NCI-H748 (cell line): Measurements from ENCODE around the gene RPS6KA6.

Experiments
- DNase-seq: peaks from one replicate; lab custom pipeline; 2025; ENCODE audit not compliant: unreplicated experiment; lab: John Stamatoyannopoulos, UW

The RPS6KA6 gene

DNA sequence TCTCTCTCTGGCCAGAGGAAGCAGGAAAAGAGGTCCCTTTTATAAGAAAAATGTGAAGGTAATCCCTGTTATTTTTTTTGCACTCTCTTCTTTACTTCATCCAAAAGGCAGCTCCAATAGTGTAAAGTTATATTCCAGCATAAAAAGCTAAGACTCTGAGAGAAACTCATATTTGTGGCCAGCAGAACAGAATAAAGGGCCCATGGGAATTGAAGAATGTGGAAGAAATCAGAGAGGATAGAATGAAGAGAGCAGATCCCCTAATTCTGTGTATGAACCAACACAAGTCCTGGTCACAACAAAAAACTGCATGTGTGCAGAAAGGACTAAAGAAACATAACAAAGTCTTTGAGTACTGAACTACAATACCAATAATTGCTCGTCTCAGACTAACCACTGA, 22.3 kb downstream of the RPS6KA6 start:
- DNase-seq, result no peak

DNA sequence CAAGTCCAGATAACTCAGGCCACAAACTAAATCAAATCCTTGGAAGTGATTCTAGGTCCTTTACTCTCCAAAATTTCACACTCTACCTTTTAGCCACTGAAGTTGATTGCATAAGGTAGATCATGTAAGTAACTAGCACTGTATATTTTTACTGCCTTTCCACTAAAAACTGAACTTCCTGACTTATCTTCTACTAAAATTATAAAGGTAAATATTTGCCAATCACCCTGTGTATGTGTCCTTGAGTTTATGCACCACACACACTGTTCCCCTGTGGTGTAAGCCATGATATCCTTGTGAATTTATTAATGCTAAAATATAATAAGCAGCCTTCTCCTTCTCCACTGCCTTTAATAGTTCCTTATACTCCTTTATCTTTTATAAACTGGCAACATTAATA, 25.6 kb downstream of the RPS6KA6 start:
- no peak for DNase-seq

DNA sequence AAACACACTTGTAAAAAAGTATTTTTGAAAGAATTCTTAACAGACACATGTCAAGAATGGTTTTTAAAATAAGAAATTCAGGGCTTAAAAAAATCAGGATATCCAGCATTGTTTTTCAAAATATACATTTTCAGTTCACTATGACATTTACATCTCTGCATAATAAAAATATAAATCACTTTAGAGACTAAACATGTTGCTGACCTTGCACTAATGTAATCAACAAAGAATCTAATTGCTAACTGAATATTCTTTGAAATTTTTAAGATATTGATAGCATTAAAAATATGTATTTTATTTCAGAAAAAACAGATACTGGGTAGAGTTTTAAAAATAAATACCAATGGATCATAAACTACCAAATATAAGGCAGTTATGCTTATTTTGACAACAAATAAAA, 26.4 kb downstream of the RPS6KA6 start:
- no peak for DNase-seq

DNA sequence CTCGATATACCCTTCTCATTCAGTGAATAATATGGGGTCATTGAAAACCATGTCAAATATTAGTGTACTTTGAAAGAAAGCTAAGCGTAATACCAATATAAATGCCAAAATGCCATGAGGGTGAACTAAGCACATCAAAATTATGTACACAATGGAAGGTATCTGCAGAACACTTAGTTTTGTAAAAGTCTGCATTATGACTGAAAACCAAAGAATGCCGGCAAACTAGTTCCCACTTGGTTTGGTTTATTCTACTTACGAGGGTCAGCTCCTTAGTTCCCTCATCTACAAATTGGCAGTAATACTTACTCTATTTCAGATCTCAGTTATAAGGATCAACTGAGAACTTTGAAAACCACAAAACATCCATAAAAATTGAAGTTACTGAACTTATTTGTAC, 27.3 kb downstream of the RPS6KA6 start:
- DNase-seq, result no peak

DNA sequence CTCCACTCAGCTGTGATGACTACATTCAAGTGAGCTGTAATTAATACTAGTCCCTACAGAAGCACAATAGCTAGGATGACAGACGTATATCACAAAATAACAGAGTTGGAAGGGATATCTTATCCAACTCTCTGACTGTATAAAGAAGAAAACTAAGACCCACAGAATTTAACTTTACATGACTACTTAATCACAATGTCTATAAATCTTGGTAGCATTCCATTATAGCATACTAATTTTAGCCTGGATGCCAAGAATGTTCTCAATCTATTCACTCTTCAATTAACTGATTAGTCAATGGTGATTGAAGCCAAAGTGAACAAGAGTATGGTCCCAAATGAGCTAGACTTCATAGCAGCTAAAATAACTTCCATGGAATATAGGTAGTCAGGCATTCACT, 31.2 kb downstream of the RPS6KA6 start:
- no peak for DNase-seq

DNA sequence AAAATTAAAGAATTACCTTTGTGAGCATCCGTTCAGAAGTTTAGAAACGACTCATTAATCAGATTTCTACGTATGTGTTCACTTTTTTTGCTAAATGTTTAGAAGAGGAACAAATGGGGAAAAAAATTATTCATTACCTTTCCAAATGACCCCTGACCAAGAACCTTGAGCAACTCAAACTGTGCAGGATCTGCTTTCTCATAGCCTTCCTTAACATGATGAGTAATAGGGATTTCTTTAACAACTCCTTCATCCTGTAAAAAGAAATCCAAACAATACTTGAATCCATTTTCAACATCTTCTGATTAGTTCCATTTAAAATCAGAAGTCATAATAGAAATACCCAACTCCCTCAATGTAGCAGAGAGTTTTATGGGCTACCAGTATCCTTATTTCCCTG, 32.1 kb downstream of the RPS6KA6 start:
- no peak for DNase-seq

GRCh38 chrX:84153538-84153937, 34.5 kb downstream of the RPS6KA6 start:
- no peak for DNase-seq

DNA sequence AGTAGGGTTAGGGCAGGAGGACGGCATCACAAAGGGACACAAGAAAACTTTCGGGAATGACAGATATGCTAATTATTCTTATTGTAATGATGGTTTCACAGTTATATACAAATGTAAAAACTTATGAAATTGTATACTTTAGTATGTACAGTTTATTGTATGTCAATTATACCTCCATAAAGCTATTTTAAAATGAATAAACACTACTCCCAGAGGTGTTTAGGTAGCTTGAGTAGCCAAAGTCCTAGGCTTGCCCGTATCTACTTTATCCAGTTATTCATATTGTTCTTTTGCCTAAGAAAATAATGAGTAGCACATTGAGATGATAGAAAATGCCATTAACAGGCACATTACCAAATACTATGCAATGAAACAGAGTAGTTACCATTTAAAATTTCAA, 43.0 kb downstream of the RPS6KA6 start:
- no peak for DNase-seq

- DNase-seq, result no peak
These were observed 43.7 kb downstream of the RPS6KA6 start for GRCh38 chrX:84144281-84144680.

DNA sequence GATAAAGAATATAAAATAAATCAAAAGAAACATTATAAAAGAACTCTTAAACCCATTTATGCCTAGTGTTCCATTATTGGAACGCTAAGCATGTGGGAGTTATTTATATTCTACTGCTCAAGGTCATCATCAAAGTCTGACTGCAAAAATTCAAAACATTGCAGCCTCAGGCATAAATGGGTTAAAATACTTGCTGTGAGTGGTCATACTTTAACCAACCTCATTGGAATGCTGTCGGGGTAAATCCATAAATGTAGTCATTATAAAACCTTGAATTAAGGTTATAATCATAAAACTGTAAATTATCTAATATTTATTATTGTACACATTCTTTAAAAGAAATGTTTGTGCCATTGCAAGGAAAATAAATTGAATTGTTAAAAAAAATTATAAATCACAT, 55.0 kb downstream of the RPS6KA6 start:
- DNase-seq, result no peak

GRCh38 chrX:84123585-84123984, 64.4 kb downstream of the RPS6KA6 start:
- DNase-seq, result no peak

DNA sequence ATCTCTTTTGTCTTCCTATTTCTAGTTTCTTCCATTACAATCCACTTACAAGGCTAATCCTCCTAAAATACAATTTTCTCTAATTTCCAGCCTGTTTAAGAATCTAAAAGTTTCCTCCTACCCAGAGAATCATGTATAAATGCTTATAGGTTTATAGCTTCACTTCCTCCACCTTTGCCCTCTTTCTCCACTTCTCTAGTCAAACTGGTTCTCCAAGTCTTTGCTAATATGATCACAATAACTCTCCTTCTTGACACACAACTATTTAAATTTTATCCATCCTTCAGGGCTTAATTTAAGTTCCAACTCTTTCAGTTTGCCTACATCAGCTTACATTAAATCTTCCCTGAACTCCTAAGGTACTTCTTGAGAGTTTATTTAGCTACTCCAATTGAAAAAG, 69.2 kb downstream of the RPS6KA6 start:
- DNase-seq, result no peak

DNA sequence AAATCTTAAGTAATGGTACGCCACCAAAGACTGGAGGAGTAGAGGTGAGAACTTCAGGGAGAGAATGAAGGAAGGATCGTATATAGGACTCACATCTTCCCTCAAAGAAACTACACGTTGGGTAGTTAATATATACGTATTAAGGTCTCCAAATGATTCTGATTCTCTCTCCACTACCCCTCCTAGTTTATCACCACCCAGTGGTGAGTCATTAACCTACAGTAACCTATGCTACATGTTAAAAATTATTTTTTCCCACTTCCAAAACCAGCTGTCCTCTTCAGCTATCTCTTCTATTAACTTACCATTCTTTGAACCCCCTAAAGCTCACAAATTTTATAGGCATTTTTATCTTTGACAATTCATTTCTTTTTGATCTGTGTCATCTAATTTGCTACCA, 69.7 kb downstream of the RPS6KA6 start:
- DNase-seq, result no peak

DNA sequence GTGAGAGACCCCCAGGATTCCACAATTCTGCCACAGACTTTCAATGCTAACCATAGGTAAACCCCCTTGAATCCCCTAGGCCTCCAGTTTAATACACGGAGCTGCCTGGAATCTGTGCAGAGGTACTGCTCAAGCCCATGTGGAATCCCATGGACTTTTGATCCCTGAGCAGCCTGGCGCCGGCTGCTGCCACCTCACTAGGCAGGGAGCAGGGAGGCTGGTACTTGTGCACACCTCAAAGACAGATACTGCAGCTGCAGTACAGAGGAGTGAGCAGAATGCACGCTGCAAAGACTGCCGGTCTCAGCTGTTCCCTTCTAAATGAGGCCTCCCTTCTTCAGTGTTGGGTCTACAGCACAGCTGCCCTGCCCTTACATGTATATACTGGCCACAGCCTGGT, 79.4 kb downstream of the RPS6KA6 start:
- no peak for DNase-seq

DNA sequence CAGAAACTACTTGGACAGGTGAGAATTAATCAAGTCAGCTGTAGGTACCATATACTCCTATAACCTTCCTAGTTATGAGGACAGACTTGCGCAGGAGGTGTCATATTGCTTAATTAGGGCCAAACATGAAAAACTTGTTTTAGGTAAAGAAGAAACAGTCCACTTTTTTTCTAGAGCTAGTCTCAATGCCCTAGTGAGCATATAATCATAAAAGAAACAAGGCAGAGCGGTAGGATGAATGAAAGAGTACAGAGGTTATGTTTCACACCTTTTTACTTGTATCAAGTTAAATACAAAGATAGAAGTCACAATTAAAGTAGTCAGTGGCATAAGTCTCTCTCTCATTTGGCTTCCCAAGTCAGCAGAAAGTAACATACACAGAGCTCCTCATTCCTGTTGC, 88.9 kb downstream of the RPS6KA6 start:
- DNase-seq, result peak; percentile 0

- DNase-seq, result peak; percentile 66
These were observed 108.4 kb downstream of the RPS6KA6 start for GRCh38 chrX:84079479-84080197.

DNA sequence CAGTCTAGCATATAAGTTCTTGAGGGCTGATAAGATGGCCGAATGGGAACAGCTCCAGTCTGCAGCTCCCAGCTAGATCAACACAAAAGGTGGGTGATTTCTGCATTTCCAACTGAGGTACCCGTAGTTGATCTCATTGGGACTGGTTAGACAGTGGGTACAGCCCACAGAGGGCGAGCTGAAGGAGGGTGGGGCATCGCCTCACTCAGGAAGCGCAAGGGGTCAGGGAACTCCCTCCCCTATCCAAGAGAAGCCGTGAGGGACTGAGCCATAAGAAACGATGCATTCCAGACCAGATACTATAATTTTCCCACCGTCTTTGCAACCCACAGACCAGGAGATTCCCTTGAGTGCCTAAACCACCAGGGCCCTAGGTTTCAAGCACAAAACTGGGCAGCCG, 109.0 kb downstream of the RPS6KA6 start:
- DNase-seq, result peak; percentile 50

DNA sequence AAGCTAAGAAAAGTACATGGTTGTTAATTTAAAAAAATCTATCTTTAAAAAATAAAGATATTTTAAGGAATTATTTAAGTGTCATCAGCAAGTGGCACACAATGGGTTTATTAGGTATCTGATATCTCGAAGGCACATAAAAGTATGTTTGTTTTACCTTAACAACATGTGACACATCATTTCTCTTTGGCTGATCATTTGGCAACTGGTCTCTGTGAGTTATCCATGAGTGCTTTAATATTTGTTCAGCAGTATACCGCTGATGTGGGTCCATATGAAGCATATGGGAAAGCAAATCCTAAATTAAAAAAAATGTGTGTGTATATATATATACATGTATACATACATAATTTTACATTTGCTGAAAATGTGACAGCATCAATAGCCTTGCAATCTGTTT, 123.2 kb downstream of the RPS6KA6 start:
- DNase-seq, result peak; percentile 22

DNA sequence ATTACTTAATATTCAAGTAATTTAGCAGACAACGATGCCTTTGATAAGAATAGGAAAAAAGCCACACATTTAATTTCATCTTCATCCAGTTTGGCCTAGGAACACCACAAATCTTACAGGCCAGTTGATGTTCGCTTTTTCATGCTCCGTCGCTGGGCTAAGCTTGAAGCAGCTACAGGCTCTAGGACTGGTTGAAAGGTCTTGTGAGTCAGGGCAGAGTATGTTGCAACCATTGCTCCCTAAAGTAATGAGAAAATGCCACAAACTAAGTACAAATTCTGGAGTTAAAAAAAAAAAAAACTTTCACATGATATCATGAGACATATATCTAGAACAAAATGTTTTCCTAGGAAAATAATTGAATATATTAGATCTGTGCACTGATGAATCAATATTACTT, 123.8 kb downstream of the RPS6KA6 start:
- DNase-seq, result peak; percentile 19

- DNase-seq, result peak; percentile 63
These were observed 140.7 kb downstream of the RPS6KA6 start for GRCh38 chrX:84047339-84047738.

- peak; percentile 56 for DNase-seq
These were observed 141.5 kb downstream of the RPS6KA6 start for GRCh38 chrX:84046403-84046984.

DNA sequence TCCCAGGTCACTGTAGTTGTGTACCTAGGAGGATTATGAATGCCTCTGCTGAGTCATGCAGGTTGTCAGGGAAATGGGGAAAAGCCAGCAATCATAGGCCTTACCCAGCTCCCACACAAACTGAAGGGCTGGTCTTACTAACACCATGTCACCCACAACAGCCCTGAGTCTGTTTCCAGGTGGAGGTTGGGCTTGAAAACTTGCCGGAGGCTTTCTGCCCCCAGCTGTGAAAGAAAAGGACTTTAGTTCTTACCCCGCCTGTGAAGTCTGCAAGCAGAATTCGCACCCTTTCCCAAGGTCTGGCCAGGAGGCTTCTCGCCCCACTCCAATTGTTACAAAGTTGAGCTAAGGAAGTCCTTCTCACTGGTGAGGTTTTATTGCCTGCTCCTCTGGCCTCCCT, 143.9 kb downstream of the RPS6KA6 start:
- no peak for DNase-seq
